H1 (cell line): ENCODE results near the gene LRRC45. TPM values are rescaled to one million over a fixed set of nuclear protein-coding genes. Genes with fewer than 3 reads are reported as not detected.

ENCODE experiments used
- CTCF ChIA-PET: fragments of 300-600 bp; sonication (Branson Sonifier 250); formaldehyde crosslinking; loops from one replicate; lab custom pipeline; 2021; ENCODE audit not compliant: partially characterized antibody; lab: Charles Lee
- POLR2A ChIA-PET: fragments of 300-600 bp; sonication (Branson Sonifier 250); formaldehyde crosslinking; loops from one replicate; lab custom pipeline; 2021; ENCODE audit warnings: inconsistent platforms; ENCODE audit not compliant: partially characterized antibody; lab: Charles Lee
- DNase-seq, 2 experiments: peaks; one replicate each; pipeline versions ENCODE4 v3.0.0 to v3.0.0-alpha.2; 2010 to 2022; ENCODE audit warnings: low spot score in 2 of 2, low read depth in 1 of 2, mixed read lengths in 1 of 2
- FAIRE-seq: peaks from 2 replicates; lab custom pipeline; 2011; peaks lifted over from hg19 to GRCh38; lab: Jason Lieb, UNC
- H2AFZ ChIP-seq: 2 replicates; pipeline ENCODE4 v1.8.1; 2012; ENCODE audit warnings: low read length, inconsistent platforms
- H2AK5ac ChIP-seq: 2 replicates; pipeline ENCODE4 v1.6.1; 2013; ENCODE audit warnings: low read depth, low read length
- H2BK120ac ChIP-seq: replicated peaks from 2 replicates; pipeline ENCODE3; 2013; ENCODE audit warnings: low read depth, low read length, inconsistent platforms
- H2BK12ac ChIP-seq: 2 replicates; pipeline ENCODE4 v1.6.1; 2013; ENCODE audit warnings: low read depth, low read length
- H2BK15ac ChIP-seq: 2 replicates; pipeline ENCODE4 v1.6.1; 2013; ENCODE audit warnings: low read length
- H2BK20ac ChIP-seq: 2 replicates; pipeline ENCODE4 v1.6.1; 2013; ENCODE audit warnings: low read length
- H2BK5ac ChIP-seq: 2 replicates; pipeline ENCODE4 v1.6.1; 2013; ENCODE audit warnings: low read depth, low read length
- H3K14ac ChIP-seq: 2 replicates; pipeline ENCODE4 v1.6.1; 2013; ENCODE audit warnings: inconsistent platforms; ENCODE audit not compliant: insufficient read length
- H3K18ac ChIP-seq: 2 replicates; pipeline ENCODE4 v1.6.1; 2013; ENCODE audit warnings: low read length; ENCODE audit errors: extremely low read depth
- H3K23ac ChIP-seq: 2 replicates; pipeline ENCODE4 v1.6.1; 2013; ENCODE audit warnings: inconsistent platforms; ENCODE audit not compliant: insufficient read length
- H3K23me2 ChIP-seq: 2 replicates; pipeline ENCODE4 v1.6.1; 2013; ENCODE audit warnings: low read depth, low read length
- H3K27ac ChIP-seq: 2 replicates; pipeline ENCODE4 v1.6.1; 2011; ENCODE audit warnings: low read depth, low read length, inconsistent platforms
- H3K27me3 ChIP-seq, 4 experiments: replicated peaks in 1 of 4; 1 replicate in 1 of 4; 2 replicates in 3 of 4; pipeline versions ENCODE4 v1.6.1 to v1.8.1; 2011 to 2013; ENCODE audit warnings: low read length in 3 of 4, mild to moderate bottlenecking in 3 of 4, inconsistent platforms in 2 of 4, mixed read lengths in 2 of 4, moderate library complexity in 1 of 4; ENCODE audit not compliant: control insufficient read depth in 3 of 4, insufficient read depth in 3 of 4; ENCODE audit errors: extremely low read depth in 1 of 4
- H3K36me3 ChIP-seq, 4 experiments: 2 replicates each; pipeline versions ENCODE4 v1.6.1 to v1.8.1; 2011 to 2013; ENCODE audit warnings: mild to moderate bottlenecking in 4 of 4, low read length in 3 of 4, moderate library complexity in 2 of 4, control low read depth in 1 of 4, inconsistent platforms in 1 of 4; ENCODE audit not compliant: insufficient read depth in 4 of 4, control insufficient read depth in 2 of 4
- H3K4ac ChIP-seq: replicated peaks from 2 replicates; pipeline ENCODE3; 2013; ENCODE audit warnings: low read length, low read depth, mixed read lengths, inconsistent platforms; ENCODE audit not compliant: insufficient read length
- H3K4me1 ChIP-seq, 4 experiments: replicated peaks in 1 of 4; 1 replicate in 1 of 4; 2 replicates in 3 of 4; pipeline versions ENCODE4 v1.6.1 to v1.8.1; 2011 to 2013; ENCODE audit warnings: low read length in 3 of 4, inconsistent platforms in 2 of 4, mixed read lengths in 1 of 4; ENCODE audit not compliant: insufficient read depth in 4 of 4, control insufficient read depth in 3 of 4
- H3K4me2 ChIP-seq, 2 experiments: 2 replicates each; pipeline versions ENCODE4 v1.6.1 to v1.8.1; 2011 to 2013; ENCODE audit warnings: low read depth in 2 of 2, low read length in 2 of 2, control low read depth in 1 of 2, inconsistent platforms in 1 of 2, mild to moderate bottlenecking in 1 of 2; ENCODE audit not compliant: insufficient read depth in 1 of 2
- H3K4me3 ChIP-seq, 4 experiments: fragments of 200-600, 300-600 bp in 1 of 4; sonication (generic), shearing (Covaris generic), sonication (Bioruptor Twin) in 1 of 4; 2 replicates each; pipeline versions ENCODE4 v1.5.1 to v1.8.1; 2011 to 2016; ENCODE audit warnings: low read length in 4 of 4, low read depth in 3 of 4, control low read depth in 2 of 4, inconsistent platforms in 2 of 4, mild to moderate bottlenecking in 2 of 4, mixed read lengths in 1 of 4, moderate library complexity in 1 of 4; ENCODE audit not compliant: insufficient read depth in 2 of 4; ENCODE audit errors: extremely low read depth in 1 of 4
- H3K56ac ChIP-seq: replicated peaks from 2 replicates; pipeline ENCODE3; 2013; ENCODE audit warnings: low read depth, mild to moderate bottlenecking, mixed read lengths, low read length, inconsistent platforms; ENCODE audit not compliant: insufficient read length
- H3K79me1 ChIP-seq: 2 replicates; pipeline ENCODE4 v1.6.1; 2013; ENCODE audit warnings: low read depth, low read length, control low read depth
- H3K79me2 ChIP-seq, 2 experiments: 2 replicates each; pipeline versions ENCODE4 v1.6.1 to v1.8.1; 2012 to 2013; ENCODE audit warnings: low read length in 2 of 2, mild to moderate bottlenecking in 2 of 2, inconsistent platforms in 1 of 2; ENCODE audit not compliant: insufficient read depth in 2 of 2, control insufficient read depth in 1 of 2
- H3K9ac ChIP-seq, 4 experiments: replicated peaks in 1 of 4; 1 replicate in 1 of 4; 2 replicates in 3 of 4; pipeline versions ENCODE4 v1.6.1 to v1.8.1; 2011 to 2013; ENCODE audit warnings: low read depth in 3 of 4, low read length in 3 of 4, control low read depth in 2 of 4, mild to moderate bottlenecking in 2 of 4, moderate library complexity in 2 of 4, inconsistent platforms in 1 of 4; ENCODE audit errors: extremely low read depth in 1 of 4
- H3K9me3 ChIP-seq, 2 experiments: 2 replicates each; pipeline versions ENCODE4 v1.6.1 to v1.8.1; 2012 to 2013; ENCODE audit warnings: mild to moderate bottlenecking in 2 of 2, moderate library complexity in 2 of 2, control low read depth in 1 of 2, inconsistent platforms in 1 of 2, low read depth in 1 of 2, low read length in 1 of 2, mixed read lengths in 1 of 2; ENCODE audit not compliant: insufficient read depth in 2 of 2
- H4K20me1 ChIP-seq, 2 experiments: replicated peaks in 1 of 2; 2 replicates each; pipeline versions ENCODE3 to v1.8.1; 2011 to 2013; ENCODE audit warnings: inconsistent platforms in 2 of 2, low read length in 2 of 2, mild to moderate bottlenecking in 1 of 2; ENCODE audit not compliant: insufficient read depth in 2 of 2, control insufficient read depth in 1 of 2
- H4K5ac ChIP-seq: 2 replicates; pipeline ENCODE4 v1.6.1; 2013; ENCODE audit warnings: low read length, low read depth, mixed read lengths, inconsistent platforms; ENCODE audit not compliant: insufficient read length
- H4K8ac ChIP-seq: 2 replicates; pipeline ENCODE4 v1.8.0; 2013; ENCODE audit warnings: mild to moderate bottlenecking, moderate library complexity, low read length, inconsistent platforms; ENCODE audit not compliant: insufficient read depth; ENCODE audit errors: extremely low read depth
- H4K91ac ChIP-seq: replicated peaks from 2 replicates; pipeline ENCODE3; 2013; ENCODE audit warnings: low read length, mixed read lengths, inconsistent platforms; ENCODE audit not compliant: insufficient read length
- ATF2 ChIP-seq: IDR thresholded peaks from 2 replicates; pipeline ENCODE4 v1.6.1; 2012; ENCODE audit warnings: low read length, inconsistent platforms
- CREB1 ChIP-seq: IDR thresholded peaks from 2 replicates; pipeline ENCODE4 v1.6.1; 2012; ENCODE audit warnings: inconsistent platforms
- KDM4A ChIP-seq: IDR thresholded peaks from one replicate; pipeline ENCODE4 v1.7.1; 2012; ENCODE audit warnings: low read depth, mild to moderate bottlenecking, moderate library complexity, low read length, inconsistent platforms; ENCODE audit not compliant: severe bottlenecking
- MAX ChIP-seq: IDR thresholded peaks from 2 replicates; pipeline ENCODE4 v1.6.1; 2012; ENCODE audit warnings: inconsistent platforms
- SAP30 ChIP-seq: fragments of 300-600 bp; sonication (generic); IDR thresholded peaks from 2 replicates; pipeline ENCODE4 v1.7.1; 2012; ENCODE audit warnings: low read length, moderate library complexity, mild to moderate bottlenecking, inconsistent platforms; ENCODE audit not compliant: insufficient read depth, insufficient replicate concordance
- WGBS, 2 experiments: shearing (Covaris generic) in 1 of 2; methylation state at CpG; one replicate each; pipeline versions ENCODE4 v1.1.6 to v1.1.7; 2013 to 2015; ENCODE audit warnings: low lambda C conversion rate in 2 of 2, mixed read lengths in 2 of 2, inconsistent platforms in 1 of 2, low coverage in 1 of 2, missing lambda C conversion rate in 1 of 2; ENCODE audit not compliant: insufficient replicate concordance in 2 of 2, insufficient coverage in 1 of 2, insufficient read length in 1 of 2; ENCODE audit errors: extremely low coverage in 1 of 2, missing lambda C conversion rate in 1 of 2; 5-methylcytosine and 5-hydroxymethylcytosine counted together
- polyA plus RNA-seq, 7 experiments: library from polyadenylated mRNA; depleted of rRNA in 3 of 7; stranded (reverse) in 5 of 7; unstranded in 2 of 7; fragments of >200 nt in 5 of 7; fragments of 200-250 nt in 2 of 7; gene quantifications; 1 replicate in 5 of 7; 2 replicates in 1 of 7; 4 replicates in 1 of 7; pipeline versions ENCODE4 v1.2.1 to v1.2.3, GENCODE V29; 2011 to 2013; ENCODE audit warnings: missing spikeins in 2 of 7, mixed read lengths in 2 of 7
- total RNA-seq: library from RNA; stranded (reverse); fragmentation: NEBNext Ultra II Directional; extraction: Animal tissue kit (Norgen Biotek cat#: 25700); gene quantifications from 2 replicates; pipeline ENCODE4 v1.2.1, GENCODE V29; 2021

LRRC45 gene
- total and polyA plus RNA-seq, 2 of the 8 experiments (the other 6 are each of a cell fraction or from before 2014, with no cell fraction given) = 11.5 to 29.0 TPM

- H4K91ac ChIP-seq = no peak overlapping the region
- no peak for TF ChIP-seq KDM4A
- no peak for TF ChIP-seq CREB1
- no peak for TF ChIP-seq SAP30
- TF ChIP-seq ATF2 = no peak
- TF ChIP-seq MAX = no peak
- FAIRE-seq (no peak), DNase-seq (no peak)
- H3K27me3 ChIP-seq = no peaks in the 10 kb centered on the region; a peak in 1 of 7 replicates
- H3K4ac ChIP-seq = no peak overlapping the region
- peaks cover 0 to 11% (median 6%) of the 10 kb centered on the region in 4 experiments; a peak in 5 of 7 replicates for H3K4me1 ChIP-seq
- no peak overlapping the region for H3K23ac ChIP-seq
- no peak overlapping the region for H3K18ac ChIP-seq
- no peak overlapping the region for H2BK120ac ChIP-seq
- no peak overlapping the region for H2BK5ac ChIP-seq
- H3K79me2 ChIP-seq = peaks cover 0 to 12% of the 10 kb centered on the region in 2 experiments; a peak in 1 of 4 replicates
- H4K8ac ChIP-seq = peak overlapping the region; percentile 71
- H2BK12ac ChIP-seq = no peak overlapping the region
- H3K79me1 ChIP-seq = peaks cover 6% of the 10 kb centered on the region; the same call in 1 of the 2 replicates
- POLR2A ChIA-PET = interaction anchor here (0.7 to 13.2 kb wide), 12 partner anchors 10 to 111 kb away, joined by 3 to 161 read pairs (median 4); partner anchors contain the start of genes DCXR, DUS1L and RAC3
- no peaks in the 10 kb centered on the region for H3K9me3 ChIP-seq
- H3K36me3 ChIP-seq = peaks cover 7 to 30% (median 19%) of the 10 kb centered on the region in 4 experiments
- H3K14ac ChIP-seq = no peak overlapping the region
- H3K27ac ChIP-seq = no peak overlapping the region
- peaks cover 4 to 20% of the 10 kb centered on the region in 2 experiments for H4K20me1 ChIP-seq
- H3K4me2 ChIP-seq = peak overlapping the region in 1 of 2 experiments; percentile 97; a peak in 2 of 4 replicates
- H3K9ac ChIP-seq = no peak overlapping the region
- no peak overlapping the region for H2AK5ac ChIP-seq
- 95% methylated on average over 28 of the region's 28 CpGs; no CpG with 5 or more reads in 1 of the 2 experiments for WGBS, 2 experiments
- CTCF ChIA-PET = interaction anchor here (1.0 to 5.4 kb wide), 5 partner anchors 9 to 24 kb away, joined by 3 to 40 read pairs (median 3); partner anchors contain the start of genes DCXR, DUS1L and RAC3
- H2BK20ac ChIP-seq = no peak overlapping the region
- H3K56ac ChIP-seq = no peak overlapping the region
- no peak overlapping the region for H4K5ac ChIP-seq
- H3K4me3 ChIP-seq = no peak overlapping the region
- H2AFZ ChIP-seq = no peak overlapping the region
- H3K23me2 ChIP-seq = peaks cover 6% of the 10 kb centered on the region; the same call in 1 of the 2 replicates
- no peak overlapping the region for H2BK15ac ChIP-seq
These were observed 30.6 kb downstream of the LRRC45 start for GRCh38 chr17:82053556-82054263.
